H9 (cell line): ENCODE data around the gene FOXF1. TPM values are rescaled to one million over a fixed set of nuclear protein-coding genes. Genes with fewer than 3 reads are reported as not detected.

Experiments
- DNase-seq: peaks from one replicate; pipeline ENCODE4 v3.0.0-alpha.2; 2017
- H2AFZ ChIP-seq: one replicate; pipeline ENCODE4 v1.6.1; 2013; ENCODE audit warnings: mild to moderate bottlenecking, low read length, control low read depth, moderate library complexity
- H2AK5ac ChIP-seq: 2 replicates; pipeline ENCODE4 v1.6.1; 2013; ENCODE audit warnings: low read length, control low read depth, mixed read lengths; ENCODE audit not compliant: insufficient read length
- H2BK120ac ChIP-seq: one replicate; pipeline ENCODE4 v1.6.1; 2013; ENCODE audit warnings: low read depth, mild to moderate bottlenecking, low read length, control low read depth, inconsistent platforms; ENCODE audit not compliant: poor library complexity, severe bottlenecking
- H2BK12ac ChIP-seq: 2 replicates; pipeline ENCODE4 v1.6.1; 2013; ENCODE audit warnings: low read length, control low read depth, mixed read lengths, low read depth; ENCODE audit not compliant: insufficient read length
- H2BK15ac ChIP-seq: 2 replicates; pipeline ENCODE4 v1.6.1; 2013; ENCODE audit warnings: low read depth, low read length, control low read depth
- H2BK20ac ChIP-seq: one replicate; pipeline ENCODE4 v1.6.1; 2013; ENCODE audit warnings: low read depth, mild to moderate bottlenecking, low read length, control low read depth, inconsistent platforms; ENCODE audit not compliant: poor library complexity, severe bottlenecking
- H2BK5ac ChIP-seq: 2 replicates; pipeline ENCODE4 v1.6.1; 2013; ENCODE audit warnings: low read length, control low read depth, mixed read lengths; ENCODE audit not compliant: insufficient read length
- H3K14ac ChIP-seq: 2 replicates; pipeline ENCODE4 v1.6.1; 2013; ENCODE audit warnings: low read length, control low read depth; ENCODE audit not compliant: insufficient read depth
- H3K18ac ChIP-seq: 2 replicates; pipeline ENCODE4 v1.6.1; 2013; ENCODE audit warnings: low read depth, mild to moderate bottlenecking, mixed read lengths, low read length, control low read depth; ENCODE audit not compliant: insufficient read length
- H3K23ac ChIP-seq: 2 replicates; pipeline ENCODE4 v1.6.1; 2013; ENCODE audit warnings: low read length, control low read depth, mixed read lengths, low read depth; ENCODE audit not compliant: insufficient read length
- H3K23me2 ChIP-seq: 2 replicates; pipeline ENCODE4 v1.6.1; 2013; ENCODE audit warnings: low read depth, mild to moderate bottlenecking, mixed read lengths, low read length, control low read depth; ENCODE audit not compliant: insufficient read length, poor library complexity, severe bottlenecking
- H3K27ac ChIP-seq: 2 replicates; pipeline ENCODE4 v1.5.1; 2013; ENCODE audit warnings: low read length, control low read depth, mixed read lengths, low read depth; ENCODE audit not compliant: insufficient read length
- H3K27me3 ChIP-seq: 2 replicates; pipeline ENCODE4 v1.6.1; 2013; ENCODE audit warnings: low read length, control low read depth, inconsistent platforms; ENCODE audit not compliant: insufficient read depth
- H3K4ac ChIP-seq: 2 replicates; pipeline ENCODE4 v1.6.1; 2013; ENCODE audit warnings: low read depth, mild to moderate bottlenecking, control low read depth, inconsistent platforms, low read length, moderate library complexity
- H3K4me1 ChIP-seq: 2 replicates; pipeline ENCODE4 v1.6.1; 2013; ENCODE audit warnings: low read length, control low read depth, inconsistent platforms; ENCODE audit not compliant: insufficient read depth
- H3K4me2 ChIP-seq: 2 replicates; pipeline ENCODE4 v1.6.1; 2013; ENCODE audit warnings: low read length, control low read depth, mixed read lengths; ENCODE audit not compliant: insufficient read length, insufficient read depth
- H3K56ac ChIP-seq: 2 replicates; pipeline ENCODE4 v1.6.1; 2013; ENCODE audit warnings: low read depth, mild to moderate bottlenecking, mixed read lengths, low read length, control low read depth; ENCODE audit not compliant: insufficient read length
- H3K79me1 ChIP-seq: 2 replicates; pipeline ENCODE4 v1.6.1; 2013; ENCODE audit warnings: low read depth, mild to moderate bottlenecking, moderate library complexity, low read length, control low read depth, inconsistent platforms; ENCODE audit not compliant: insufficient read depth, poor library complexity, severe bottlenecking
- H3K79me2 ChIP-seq: 2 replicates; pipeline ENCODE4 v1.6.1; 2013; ENCODE audit warnings: low read length, control low read depth, inconsistent platforms; ENCODE audit not compliant: insufficient read depth
- H3K9ac ChIP-seq: 2 replicates; pipeline ENCODE4 v1.6.1; 2013; ENCODE audit warnings: low read length, control low read depth, mixed read lengths; ENCODE audit not compliant: insufficient read length; ENCODE audit errors: extremely low read depth
- H3K9me3 ChIP-seq: one replicate; pipeline ENCODE4 v1.6.1; 2013; ENCODE audit warnings: low read depth, low read length, inconsistent platforms; ENCODE audit not compliant: control insufficient read depth
- H3T11ph ChIP-seq: one replicate; pipeline ENCODE4 v1.6.1; 2013; ENCODE audit warnings: mild to moderate bottlenecking, low read length, control low read depth, inconsistent platforms
- H4K20me1 ChIP-seq: one replicate; pipeline ENCODE4 v1.6.1; 2013; ENCODE audit not compliant: control insufficient read depth, insufficient read length, insufficient read depth
- H4K5ac ChIP-seq: 2 replicates; pipeline ENCODE4 v1.6.1; 2013; ENCODE audit warnings: low read depth, mild to moderate bottlenecking, mixed read lengths, low read length, control low read depth; ENCODE audit not compliant: insufficient read length
- H4K8ac ChIP-seq: replicated peaks from 2 replicates; pipeline ENCODE4 v1.6.1; 2013; ENCODE audit warnings: low read length, control low read depth, mixed read lengths, low read depth; ENCODE audit not compliant: insufficient read length
- H4K91ac ChIP-seq: 2 replicates; pipeline ENCODE4 v1.6.1; 2013; ENCODE audit warnings: low read depth, mild to moderate bottlenecking, moderate library complexity, mixed read lengths, low read length, control low read depth; ENCODE audit not compliant: insufficient read length
- H3K27ac Mint-ChIP-seq, 3 experiments: 2 replicates in 2 of 3; 3 replicates in 1 of 3; pipeline ENCODE4 v1.8.0; 2020 to 2021; ENCODE audit warnings: mixed read lengths in 3 of 3, mild to moderate bottlenecking in 1 of 3, moderate library complexity in 1 of 3
- H3K27me3 Mint-ChIP-seq: 2 replicates; pipeline ENCODE4 v1.8.0; 2021; ENCODE audit warnings: low read depth, mild to moderate bottlenecking, moderate library complexity, mixed read lengths
- H3K36me3 Mint-ChIP-seq, 3 experiments: 2 replicates in 2 of 3; 3 replicates in 1 of 3; pipeline ENCODE4 v1.8.0; 2020 to 2021; ENCODE audit warnings: low read depth in 3 of 3, mixed read lengths in 3 of 3; ENCODE audit not compliant: insufficient read depth in 1 of 3
- H3K4me1 Mint-ChIP-seq, 2 experiments: 2 replicates each; pipeline ENCODE4 v1.8.0; 2020; ENCODE audit warnings: mixed read lengths in 2 of 2
- H3K4me3 Mint-ChIP-seq, 2 experiments: 2 replicates in 1 of 2; 3 replicates in 1 of 2; pipeline ENCODE4 v1.8.0; 2020 to 2021; ENCODE audit warnings: mild to moderate bottlenecking in 2 of 2, mixed read lengths in 2 of 2, moderate library complexity in 1 of 2
- H3K9me3 Mint-ChIP-seq, 2 experiments: 2 replicates in 1 of 2; 3 replicates in 1 of 2; pipeline ENCODE4 v1.8.0; 2020; ENCODE audit warnings: mild to moderate bottlenecking in 2 of 2, mixed read lengths in 2 of 2, moderate library complexity in 1 of 2
- WGBS: extraction: QIAGEN DNeasy Blood & Tissue Kit; methylation state at CpG from one replicate; pipeline ENCODE4 v1.1.7; 2013; ENCODE audit warnings: missing lambda C conversion rate, low lambda C conversion rate, mixed read lengths; ENCODE audit not compliant: insufficient read length; ENCODE audit errors: extremely low coverage; 5-methylcytosine and 5-hydroxymethylcytosine counted together
- total RNA-seq: library from RNA; stranded (reverse); gene quantifications from 2 replicates; pipeline ENCODE4 v1.2.1, GENCODE V29; 2021
- TF ChIP-seq, protein P1 (sequence below): fragments of 200-600 bp; sonication (generic); conservative IDR thresholded peaks from 3 replicates; pipeline ENCODE4 v1.8.0; 2021; ENCODE audit warnings: antibody characterized with exemption, mild to moderate bottlenecking

Gene FOXF1
- total RNA-seq, 1 experiment from 2014 or later = not detected

DNA sequence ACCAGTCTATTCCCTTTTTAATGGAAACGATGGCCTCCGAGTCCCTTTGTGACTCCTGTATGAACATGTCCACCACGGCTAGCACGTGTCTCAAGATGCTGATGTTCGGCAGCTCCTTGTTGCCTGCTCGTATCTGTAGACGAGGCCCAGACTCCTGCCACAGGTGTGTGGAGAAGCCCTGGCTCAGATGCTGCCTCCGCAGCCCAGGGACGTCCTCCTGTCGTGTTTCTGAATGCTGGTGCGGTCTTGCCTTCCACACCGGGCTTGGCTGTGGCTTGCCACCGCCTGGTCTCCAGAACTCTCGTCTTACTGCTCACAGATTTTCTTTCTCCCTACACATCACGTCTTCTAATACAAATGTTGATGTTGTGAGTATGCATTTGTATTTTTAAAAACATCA, 17.0 kb downstream of the FOXF1 start:
- WGBS = no CpG with 5 or more reads among the region's 15 CpGs

More for the DNA sequence above, 17.0 kb downstream of the FOXF1 start:
- H2BK15ac ChIP-seq = no peak overlapping the region
- H3K9ac ChIP-seq = no peak overlapping the region
- no peak overlapping the region for H2AFZ ChIP-seq
- no peak overlapping the region for H2BK12ac ChIP-seq
- no peak overlapping the region for H2BK20ac ChIP-seq
- H3T11ph ChIP-seq = no peak overlapping the region
- TF ChIP-seq, protein P1, sequence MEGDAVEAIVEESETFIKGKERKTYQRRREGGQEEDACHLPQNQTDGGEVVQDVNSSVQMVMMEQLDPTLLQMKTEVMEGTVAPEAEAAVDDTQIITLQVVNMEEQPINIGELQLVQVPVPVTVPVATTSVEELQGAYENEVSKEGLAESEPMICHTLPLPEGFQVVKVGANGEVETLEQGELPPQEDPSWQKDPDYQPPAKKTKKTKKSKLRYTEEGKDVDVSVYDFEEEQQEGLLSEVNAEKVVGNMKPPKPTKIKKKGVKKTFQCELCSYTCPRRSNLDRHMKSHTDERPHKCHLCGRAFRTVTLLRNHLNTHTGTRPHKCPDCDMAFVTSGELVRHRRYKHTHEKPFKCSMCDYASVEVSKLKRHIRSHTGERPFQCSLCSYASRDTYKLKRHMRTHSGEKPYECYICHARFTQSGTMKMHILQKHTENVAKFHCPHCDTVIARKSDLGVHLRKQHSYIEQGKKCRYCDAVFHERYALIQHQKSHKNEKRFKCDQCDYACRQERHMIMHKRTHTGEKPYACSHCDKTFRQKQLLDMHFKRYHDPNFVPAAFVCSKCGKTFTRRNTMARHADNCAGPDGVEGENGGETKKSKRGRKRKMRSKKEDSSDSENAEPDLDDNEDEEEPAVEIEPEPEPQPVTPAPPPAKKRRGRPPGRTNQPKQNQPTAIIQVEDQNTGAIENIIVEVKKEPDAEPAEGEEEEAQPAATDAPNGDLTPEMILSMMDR = no peak
- H3K4me1 ChIP-seq = no peaks in the 10 kb centered on the region
- H3K4me3 Mint-ChIP-seq = no peak overlapping the region
- no peak overlapping the region for H3K18ac ChIP-seq
- H4K5ac ChIP-seq = no peak overlapping the region
- H4K91ac ChIP-seq = no peak overlapping the region
- H3K79me2 ChIP-seq = no peaks in the 10 kb centered on the region
- H3K27ac Mint-ChIP-seq = no peak overlapping the region; a peak in 1 of 7 replicates
- no peaks in the 10 kb centered on the region for H4K20me1 ChIP-seq
- no peak overlapping the region for H2BK120ac ChIP-seq
- no peak overlapping the region for H3K14ac ChIP-seq
- H3K27me3 Mint-ChIP-seq = peaks cover 21% of the 10 kb centered on the region
- H3K4me2 ChIP-seq = no peak overlapping the region
- H3K23me2 ChIP-seq = no peaks in the 10 kb centered on the region
- DNase-seq = no peak
- peaks cover 2 to 12% of the 10 kb centered on the region in 2 experiments; a peak in 3 of 4 replicates for H3K4me1 Mint-ChIP-seq
- H4K8ac ChIP-seq = no peak overlapping the region
- peaks cover 0 to 5% of the 10 kb centered on the region in 2 experiments; a peak in 2 of 5 replicates for H3K9me3 Mint-ChIP-seq
- no peaks in the 10 kb centered on the region for H3K9me3 ChIP-seq
- H2BK5ac ChIP-seq = no peak overlapping the region
- no peaks in the 10 kb centered on the region for H3K27me3 ChIP-seq
- no peak overlapping the region for H3K23ac ChIP-seq
- peaks cover 0 to 5% (median 0%) of the 10 kb centered on the region in 3 experiments; a peak in 1 of 7 replicates for H3K36me3 Mint-ChIP-seq
- H3K27ac ChIP-seq = no peak overlapping the region
- no peaks in the 10 kb centered on the region for H3K79me1 ChIP-seq
- no peak overlapping the region for H2AK5ac ChIP-seq
- H3K56ac ChIP-seq = no peak overlapping the region
- H3K4ac ChIP-seq = no peak overlapping the region
